ENCODE data around the gene GPS1. TPM values are rescaled to one million over a fixed set of nuclear protein-coding genes. Genes with fewer than 3 reads are reported as not detected.

GPS1 gene
- total RNA-seq, 2 donors from 2014 or later = 79.5 to 90.8 TPM

GRCh38 chr17:82047379-82047778 is 4.3 kb upstream of the GPS1 start:
- Histone ChIP-seq H3K9me3 (no peaks in the 10 kb centered on the region), H3K27ac (no peak overlapping the region), H3K27me3 (no peaks in the 10 kb centered on the region), H3K4me3 (no peak overlapping the region), H3K36me3 (peaks cover 15% of the 10 kb centered on the region), H3K4me1 (peaks cover 0 to 19% of the 10 kb centered on the region in 2 donors)
- TF ChIP-seq CTCF (IDR thresholded peaks at IDR 0.05) = no peak
- DNase-seq (ENCODE audit: low spot score) = no peak

- no peak for TF ChIP-seq CTCF (IDR thresholded peaks at IDR 0.05)
- H3K4me1 ChIP-seq = peaks cover 0 to 25% of the 10 kb centered on the region in 2 donors
- no peaks in the 10 kb centered on the region for H3K9me3 ChIP-seq
- no peaks in the 10 kb centered on the region for H3K27me3 ChIP-seq
- H3K36me3 ChIP-seq = peaks cover 15% of the 10 kb centered on the region
- no peak for DNase-seq (ENCODE audit: low spot score)
- H3K4me3 ChIP-seq = no peak overlapping the region
- no peak overlapping the region for H3K27ac ChIP-seq
Measured at GRCh38 chr17:82047914-82048570, 3.7 kb upstream of the GPS1 start.

GRCh38 chr17:82048571-82048971 is 3.1 kb upstream of the GPS1 start:
- H3K27me3 ChIP-seq = no peaks in the 10 kb centered on the region
- no peak for DNase-seq (ENCODE audit: low spot score)
- no peak for TF ChIP-seq CTCF (IDR thresholded peaks at IDR 0.05)

GRCh38 chr17:82049106-82049505 is 2.6 kb upstream of the GPS1 start:
- no peaks in the 10 kb centered on the region for H3K9me3 ChIP-seq
- no peak for TF ChIP-seq CTCF (IDR thresholded peaks at IDR 0.05)
- H3K4me3 ChIP-seq = no peak overlapping the region
- H3K36me3 ChIP-seq = peaks cover 22% of the 10 kb centered on the region
- no peak for DNase-seq (ENCODE audit: low spot score)
- H3K27ac ChIP-seq = no peak overlapping the region
- H3K4me1 ChIP-seq = peaks cover 0 to 32% of the 10 kb centered on the region in 2 donors
- H3K27me3 ChIP-seq = no peaks in the 10 kb centered on the region

More at GRCh38 chr17:82048571-82048971, 3.1 kb upstream of the GPS1 start:
- peaks cover 0 to 31% of the 10 kb centered on the region in 2 donors for H3K4me1 ChIP-seq
- peaks cover 16% of the 10 kb centered on the region for H3K36me3 ChIP-seq
- H3K27ac ChIP-seq = no peak overlapping the region
- no peaks in the 10 kb centered on the region for H3K9me3 ChIP-seq
- no peak overlapping the region for H3K4me3 ChIP-seq

- no peak overlapping the region for H3K27ac ChIP-seq
- no peaks in the 10 kb centered on the region for H3K27me3 ChIP-seq
- H3K36me3 ChIP-seq = peaks cover 26% of the 10 kb centered on the region
- DNase-seq (ENCODE audit: low spot score) = no peak
- no peak for TF ChIP-seq CTCF (IDR thresholded peaks at IDR 0.05)
- no peaks in the 10 kb centered on the region for H3K9me3 ChIP-seq
- no peak overlapping the region for H3K4me3 ChIP-seq
- peaks cover 0 to 32% of the 10 kb centered on the region in 2 donors for H3K4me1 ChIP-seq
Measured at GRCh38 chr17:82049521-82049971, 2.2 kb upstream of the GPS1 start.
